Ovary (tissue), 9 donors: Measurements from ENCODE around the gene ZCCHC18. TPM values are rescaled to one million over a fixed set of nuclear protein-coding genes. Genes with fewer than 3 reads are reported as not detected.

Experiments
- DNase-seq, 5 donors: peaks; one replicate each; pipeline ENCODE4 v3.0.0-alpha.2; 2019 to 2020
- H3K27ac ChIP-seq, 2 donors: fragments of 200-600 bp; one replicate each; pipeline versions ENCODE4 v1.5.1 to v1.8.0; 2019 to 2022
- H3K27me3 ChIP-seq: fragments of 200-600 bp; one replicate; pipeline ENCODE4 v1.8.0; 2022
- H3K36me3 ChIP-seq: fragments of 200-600 bp; sonication (generic); one replicate; pipeline ENCODE4 v1.5.1; 2019
- H3K4me1 ChIP-seq: one replicate; pipeline ENCODE4 v1.8.1; 2013; ENCODE audit warnings: mild to moderate bottlenecking, moderate library complexity; ENCODE audit not compliant: insufficient read depth
- H3K4me3 ChIP-seq: fragments of 200-600 bp; sonication (generic); one replicate; pipeline ENCODE4 v1.5.1; 2017
- H3K9me3 ChIP-seq, 2 donors: fragments of 200-600 bp in 1 of 2; sonication (generic) in 1 of 2; one replicate each; pipeline versions ENCODE4 v1.5.1 to v1.8.1; 2013 to 2019; ENCODE audit warnings: mild to moderate bottlenecking in 1 of 2, moderate library complexity in 1 of 2
- EP300 ChIP-seq: sonication (generic); formaldehyde crosslinking; IDR thresholded peaks from one replicate; pipeline ENCODE4 v1.6.1; 2017; ENCODE audit warnings: antibody characterized with exemption
- POLR2A ChIP-seq: fragments of 450-650 bp; IDR thresholded peaks from one replicate; pipeline ENCODE4 v1.6.1; 2017; ENCODE audit warnings: antibody characterized with exemption, mild to moderate bottlenecking, moderate library complexity
- WGBS, 3 donors: extraction: QIAGEN DNeasy Blood & Tissue Kit in 1 of 3; methylation state at CpG; one replicate each; pipeline versions ENCODE4 v1.1.5 to v1.1.7; 2013 to 2017; 5-methylcytosine and 5-hydroxymethylcytosine counted together
- intact Hi-C, 4 donors: fragments of 100-400 bp; cut with DNase I; formaldehyde crosslinking; loops; one replicate each; pipeline versions ENCODE4 v1.11.0 to v1.15.1; 2022 to 2023
- polyA plus RNA-seq, 2 donors: library from polyadenylated mRNA; stranded (reverse); fragments of 200-250 nt in 1 of 2; fragments of 350-450 nt in 1 of 2; fragmentation: Illumina TruSeq in 1 of 2; extraction: RNeasy Lipid Tissue Mini Kit (QIAGEN cat#74804) in 1 of 2; gene quantifications; one replicate each; pipeline ENCODE4 v1.2.3, GENCODE V29; 2013 to 2014
- total RNA-seq, 7 donors: library from RNA; depleted of rRNA in 2 of 7; stranded (reverse); fragments of >200 nt in 2 of 7; fragmentation: NEBNext Ultra II Directional in 3 of 7; extraction: Animal tissue kit (Norgen Biotek cat#: 25700) in 3 of 7; gene quantifications; one replicate each; pipeline versions ENCODE4 v1.1.0 to v1.2.4, GENCODE V29; 2016 to 2023
- TF ChIP-seq, protein P1 (sequence below), 3 donors: fragments of 450-650 bp in 2 of 3; fragments of 200-600 bp in 1 of 3; IDR thresholded peaks; one replicate each; pipeline versions ENCODE4 v1.5.1 to v1.8.0; 2016 to 2022; ENCODE audit warnings: antibody characterized with exemption in 3 of 3, mild to moderate bottlenecking in 1 of 3
- donor health status: DM: no; HTN: no; CAD: no; lungs with moderate emphysema.
- donor health status: DM: no; HTN: no; CAD: no.
- donor health status: Bipolar disorder and iron deficiency.
- donor health status: DM: yes; HTN: yes; CAD: no.
- donor health status: DM: no; HTN: no; CAD: no.
- donor health status: DM: yes; HTN: yes; CAD: no.

ZCCHC18 gene
- total and polyA plus RNA-seq, 9 donors, result 2.5 to 16.5 (median 6.6) TPM

DNA sequence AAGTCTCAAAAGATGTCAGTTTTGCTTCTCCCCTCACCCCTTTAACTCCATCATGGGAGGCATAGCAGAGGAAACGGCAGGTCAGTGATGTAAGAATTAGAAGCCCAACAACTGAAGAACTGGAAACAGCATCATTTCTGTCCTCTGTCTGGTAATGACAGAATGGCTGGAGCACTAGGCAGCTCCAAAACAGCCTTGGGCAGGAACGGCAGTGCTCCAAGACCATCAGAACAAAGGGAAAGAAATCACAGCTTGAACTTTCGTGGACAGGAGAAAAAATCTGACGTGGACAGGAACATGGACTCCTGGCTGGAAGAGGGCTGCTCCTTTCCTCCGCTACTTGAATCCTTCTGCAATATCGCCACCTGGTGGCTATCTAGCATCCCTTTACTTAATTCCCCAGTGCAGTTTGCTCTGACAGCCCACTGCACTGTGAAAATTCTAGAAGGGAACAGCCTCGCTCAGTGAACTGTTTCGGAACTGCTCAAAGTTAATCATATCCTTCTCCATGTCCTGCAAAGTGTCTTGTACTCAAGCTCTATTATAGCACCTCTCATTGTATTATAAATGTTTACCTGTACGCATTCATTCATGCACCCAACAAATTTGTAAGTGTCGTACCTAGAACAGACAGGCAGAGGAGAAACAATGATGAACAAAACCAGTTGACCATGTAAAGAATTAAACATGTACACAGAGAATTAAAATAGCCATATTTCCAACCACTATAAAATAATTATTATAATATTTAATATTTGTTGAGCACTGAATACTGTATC is 24.1 kb downstream of the ZCCHC18 start:
- peaks cover 3% of the 10 kb centered on the region for H3K4me1 ChIP-seq
- peak; percentile 59 to 83 (median 70) for DNase-seq
- no peaks in the 10 kb centered on the region for H3K9me3 ChIP-seq
- peak overlapping the region; percentile 22 for H3K4me3 ChIP-seq
- TF ChIP-seq EP300, result no peak
- TF ChIP-seq, protein P1, sequence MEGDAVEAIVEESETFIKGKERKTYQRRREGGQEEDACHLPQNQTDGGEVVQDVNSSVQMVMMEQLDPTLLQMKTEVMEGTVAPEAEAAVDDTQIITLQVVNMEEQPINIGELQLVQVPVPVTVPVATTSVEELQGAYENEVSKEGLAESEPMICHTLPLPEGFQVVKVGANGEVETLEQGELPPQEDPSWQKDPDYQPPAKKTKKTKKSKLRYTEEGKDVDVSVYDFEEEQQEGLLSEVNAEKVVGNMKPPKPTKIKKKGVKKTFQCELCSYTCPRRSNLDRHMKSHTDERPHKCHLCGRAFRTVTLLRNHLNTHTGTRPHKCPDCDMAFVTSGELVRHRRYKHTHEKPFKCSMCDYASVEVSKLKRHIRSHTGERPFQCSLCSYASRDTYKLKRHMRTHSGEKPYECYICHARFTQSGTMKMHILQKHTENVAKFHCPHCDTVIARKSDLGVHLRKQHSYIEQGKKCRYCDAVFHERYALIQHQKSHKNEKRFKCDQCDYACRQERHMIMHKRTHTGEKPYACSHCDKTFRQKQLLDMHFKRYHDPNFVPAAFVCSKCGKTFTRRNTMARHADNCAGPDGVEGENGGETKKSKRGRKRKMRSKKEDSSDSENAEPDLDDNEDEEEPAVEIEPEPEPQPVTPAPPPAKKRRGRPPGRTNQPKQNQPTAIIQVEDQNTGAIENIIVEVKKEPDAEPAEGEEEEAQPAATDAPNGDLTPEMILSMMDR (IDR thresholded peaks at IDR 0.05), result peak; percentile 51 to 73 (median 61)
- H3K27me3 ChIP-seq, result no peaks in the 10 kb centered on the region
- H3K36me3 ChIP-seq, result no peaks in the 10 kb centered on the region
- H3K27ac ChIP-seq, result peak overlapping the region in 1 of 2 donors; percentile 8
- 20 to 23% (median 22%) methylated on average over 10 of the region's 10 CpGs for WGBS, 3 donors
- intact Hi-C loops, result loop anchor here in 3 of 4 donors (10.0 kb wide), 2 partner anchors 292 to 612 kb away; no protein-coding TSS in a partner anchor

DNA sequence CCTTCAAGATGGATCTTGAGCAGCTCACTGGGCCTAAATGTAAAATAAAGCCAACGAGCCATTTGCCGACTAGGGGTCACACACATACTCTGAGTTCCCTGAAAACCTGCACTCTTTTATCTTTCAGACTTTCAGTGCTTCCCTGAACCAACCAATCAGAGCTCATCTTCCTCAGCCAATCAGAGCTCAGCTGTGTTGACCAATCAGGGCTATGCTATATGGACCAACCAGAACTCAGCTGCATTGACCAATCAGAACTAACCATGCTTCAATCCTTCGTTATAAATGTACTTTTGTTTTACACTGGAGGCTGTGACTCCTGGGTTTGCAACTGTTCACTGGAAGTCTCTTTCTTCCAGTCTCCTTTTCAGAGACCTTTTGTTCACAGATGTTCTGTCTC is 25.2 kb downstream of the ZCCHC18 start:
- Histone ChIP-seq H3K36me3 (no peaks in the 10 kb centered on the region), H3K27me3 (no peaks in the 10 kb centered on the region), H3K4me1 (peaks cover 3% of the 10 kb centered on the region), H3K4me3 (no peak overlapping the region), H3K9me3 (no peaks in the 10 kb centered on the region), H3K27ac (no peak overlapping the region)
- intact Hi-C loops, result loop anchor here in 3 of 4 donors (10.0 kb wide), 2 partner anchors 293 to 613 kb away; no protein-coding TSS in a partner anchor
- DNase-seq, result no peak
- 77 to 83% (median 78%) methylated on average over 3 of the region's 3 CpGs for WGBS, 3 donors
- TF ChIP-seq EP300, result no peak
- TF ChIP-seq, protein P1 (IDR thresholded peaks at IDR 0.05), result no peak
- no peak for TF ChIP-seq POLR2A

DNA sequence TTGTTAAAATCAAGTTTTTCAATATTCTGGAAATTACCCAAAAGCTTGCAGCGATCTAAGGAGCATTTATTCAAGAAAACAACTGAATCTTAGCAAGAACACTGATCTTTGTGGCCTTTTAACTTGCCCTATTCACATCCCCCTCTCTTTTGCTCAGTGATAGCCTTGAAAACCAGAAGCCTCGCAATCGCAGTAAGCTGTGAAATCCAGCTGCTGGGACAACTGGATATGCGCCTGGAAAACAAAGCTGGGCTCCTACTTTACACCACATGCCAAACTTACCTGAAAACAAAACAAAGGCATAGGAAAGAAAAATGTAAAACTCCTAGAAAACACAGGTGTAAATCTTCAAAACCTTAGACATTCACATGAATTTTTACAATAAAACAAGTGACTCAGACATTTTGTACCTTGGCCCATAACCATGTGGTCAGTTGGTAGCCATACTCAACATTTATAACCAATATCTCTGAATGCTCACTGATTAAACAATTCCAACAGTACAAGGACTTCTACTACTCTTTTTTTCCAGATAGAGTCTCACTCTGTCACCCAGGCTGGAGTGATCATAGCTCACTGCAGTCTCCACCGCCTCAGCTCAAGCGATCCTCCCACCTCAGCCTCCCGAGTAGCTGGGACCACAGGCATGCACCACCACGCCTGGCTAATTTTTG is 28.9 kb downstream of the ZCCHC18 start:
- no peak for DNase-seq
- Histone ChIP-seq H3K9me3 (no peaks in the 10 kb centered on the region), H3K27ac (peak overlapping the region in 1 of 2 donors; percentile 34), H3K27me3 (no peaks in the 10 kb centered on the region), H3K36me3 (no peaks in the 10 kb centered on the region), H3K4me1 (peaks cover 3% of the 10 kb centered on the region), H3K4me3 (no peak overlapping the region)
- WGBS, 3 donors, result 56 to 69% (median 63%) methylated on average over 8 of the region's 8 CpGs
- TF ChIP-seq POLR2A, result no peak
- TF ChIP-seq EP300, result no peak
- TF ChIP-seq, protein P1 (IDR thresholded peaks at IDR 0.05), result no peak
- intact Hi-C loops, result no loop called here

DNA sequence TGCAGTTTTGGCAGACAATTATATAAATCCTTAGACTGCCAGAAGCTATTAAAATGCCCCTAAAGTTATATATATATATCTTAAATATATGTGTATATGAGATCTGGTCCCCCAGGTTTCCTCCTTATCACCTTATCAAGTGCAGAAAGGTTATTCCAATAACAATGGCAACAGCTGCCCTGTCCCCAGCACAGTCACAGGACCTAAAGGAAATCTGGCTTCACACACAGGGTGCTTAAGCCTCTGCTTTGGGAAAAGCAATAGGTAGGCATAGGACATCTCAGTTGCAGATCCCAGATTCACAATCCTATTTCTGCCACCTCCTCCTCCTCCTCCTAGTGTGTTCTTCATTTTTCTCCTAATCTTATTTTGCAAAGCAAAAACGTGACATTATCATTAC is 38.7 kb downstream of the ZCCHC18 start:
- intact Hi-C loops, result no loop called here

More for the DNA sequence above, 38.7 kb downstream of the ZCCHC18 start:
- Histone ChIP-seq H3K36me3 (no peaks in the 10 kb centered on the region), H3K4me3 (no peak overlapping the region), H3K27ac (no peak overlapping the region), H3K9me3 (no peaks in the 10 kb centered on the region), H3K4me1 (no peaks in the 10 kb centered on the region), H3K27me3 (no peaks in the 10 kb centered on the region)
- no peak for DNase-seq
- 5 to 12% (median 9%) methylated on average over 1 of the region's 1 CpG for WGBS, 3 donors
- TF ChIP-seq EP300 (no peak), POLR2A (no peak)
- TF ChIP-seq, protein P1 (IDR thresholded peaks at IDR 0.05), result no peak
